COLO829 (cell line): ENCODE data around the gene PPARGC1A.

ENCODE experiments used
- DNase-seq: peaks from one replicate; pipeline ENCODE4 v3.0.0; 2012; ENCODE audit warnings: low spot score

PPARGC1A gene

GRCh38 chr4:23878912-23879732 is 10.7 kb downstream of the PPARGC1A start:
- no peak for DNase-seq

- no peak for DNase-seq
Observed at GRCh38 chr4:23878246-23878891, 11.5 kb downstream of the PPARGC1A start.

DNA sequence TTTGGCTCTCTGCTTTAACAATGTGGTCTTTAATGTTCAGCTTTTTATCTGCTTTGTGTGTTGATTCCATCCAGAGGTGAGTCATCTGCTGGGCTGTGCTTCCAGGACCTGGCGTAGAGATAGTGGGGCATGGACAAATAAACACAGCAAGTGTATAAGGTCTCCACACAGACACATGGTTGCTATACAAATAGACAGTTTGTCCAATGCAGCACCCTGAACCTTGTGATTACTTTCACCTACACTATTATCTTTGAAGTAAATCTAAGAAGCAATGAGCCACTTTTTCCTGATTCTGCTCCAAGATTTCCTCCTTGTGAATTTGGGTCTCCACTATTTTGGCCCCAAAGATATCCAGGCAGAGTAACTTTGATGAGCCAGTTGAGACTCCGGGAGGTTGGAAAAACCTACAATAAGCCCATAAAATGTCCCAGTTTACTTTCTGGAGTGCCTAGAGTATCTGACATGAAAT is 12.1 kb downstream of the PPARGC1A start:
- peak; percentile 79 for DNase-seq

GRCh38 chr4:23876418-23877089 is 13.3 kb downstream of the PPARGC1A start:
- no peak for DNase-seq

GRCh38 chr4:23875317-23875716 is 14.5 kb downstream of the PPARGC1A start:
- DNase-seq = no peak

DNA sequence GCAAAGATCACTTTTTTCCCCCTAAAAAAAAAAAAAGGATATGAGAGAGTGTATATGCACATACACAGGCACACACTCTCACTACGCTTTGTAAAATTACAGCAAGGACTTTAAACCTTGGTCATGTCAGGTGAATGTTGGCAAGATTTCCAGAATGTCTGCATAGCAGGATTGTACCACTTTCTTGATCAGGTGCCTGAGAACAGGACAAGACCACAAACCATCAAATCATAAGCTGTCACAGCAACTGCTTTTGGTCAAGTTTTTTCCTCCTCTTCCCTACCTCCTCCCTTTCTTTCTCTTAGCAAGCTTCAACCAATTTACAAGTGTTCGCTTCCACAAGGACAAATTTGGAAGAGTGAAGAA is 15.3 kb downstream of the PPARGC1A start:
- DNase-seq = no peak

DNA sequence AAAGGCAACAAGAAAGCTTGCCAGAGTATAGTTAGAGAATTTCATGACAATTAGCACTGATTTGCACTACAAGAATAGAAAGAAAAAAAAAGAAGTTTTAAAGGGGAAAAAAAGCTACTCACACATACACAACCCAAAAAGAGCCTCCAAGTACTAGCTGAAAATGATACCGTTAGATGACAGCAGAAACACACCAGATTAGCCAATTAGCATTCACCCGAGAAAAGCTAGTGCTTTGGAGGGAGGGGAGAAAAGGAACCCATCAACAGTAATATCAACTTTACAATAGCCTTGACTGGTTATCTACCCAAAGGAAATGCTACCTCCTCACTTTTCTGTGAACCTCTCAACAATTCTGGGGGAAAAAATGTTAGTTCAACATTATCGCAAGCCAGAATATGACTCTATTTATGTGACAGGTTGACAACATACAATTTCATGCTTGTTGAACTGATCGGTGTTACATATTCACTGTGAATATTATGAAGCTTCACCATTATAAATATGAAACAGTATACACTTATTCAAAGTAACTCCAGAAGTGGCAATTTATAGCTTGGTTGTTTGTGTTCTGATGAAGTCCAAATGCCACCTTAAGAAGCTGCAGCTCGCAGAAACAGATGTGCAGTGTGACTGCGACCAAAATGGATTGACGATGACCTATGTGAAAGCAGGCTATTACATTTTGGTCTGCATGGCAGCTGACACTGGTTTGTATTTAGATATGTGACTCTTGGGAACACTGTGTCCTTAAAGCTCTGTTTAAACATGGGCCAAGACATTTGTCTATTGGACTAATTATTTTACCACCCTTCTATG is 15.9 kb downstream of the PPARGC1A start:
- DNase-seq = no peak

- DNase-seq = no peak
Observed at GRCh38 chr4:23871426-23871825, 18.4 kb downstream of the PPARGC1A start.

GRCh38 chr4:23866450-23867075 is 23.3 kb downstream of the PPARGC1A start:
- DNase-seq = no peak

DNA sequence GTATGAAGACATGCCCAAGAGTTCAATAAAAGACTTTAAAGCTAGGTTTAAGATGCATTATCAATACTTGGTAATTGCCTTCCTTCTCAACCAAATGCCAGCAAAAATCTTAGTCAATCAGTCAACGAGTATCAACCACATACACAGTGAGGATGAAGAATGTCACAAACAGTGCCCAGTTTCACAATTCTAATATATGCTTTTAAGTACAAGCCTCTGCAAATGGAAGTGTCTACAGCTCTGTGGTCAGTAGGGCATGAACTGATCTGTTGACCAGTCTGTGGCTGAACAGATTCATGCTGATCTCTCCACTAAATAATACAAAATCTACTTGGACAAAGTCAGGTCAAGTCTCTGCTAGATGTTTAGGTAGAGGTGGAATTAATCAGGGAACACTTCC is 27.9 kb downstream of the PPARGC1A start:
- no peak for DNase-seq

DNA sequence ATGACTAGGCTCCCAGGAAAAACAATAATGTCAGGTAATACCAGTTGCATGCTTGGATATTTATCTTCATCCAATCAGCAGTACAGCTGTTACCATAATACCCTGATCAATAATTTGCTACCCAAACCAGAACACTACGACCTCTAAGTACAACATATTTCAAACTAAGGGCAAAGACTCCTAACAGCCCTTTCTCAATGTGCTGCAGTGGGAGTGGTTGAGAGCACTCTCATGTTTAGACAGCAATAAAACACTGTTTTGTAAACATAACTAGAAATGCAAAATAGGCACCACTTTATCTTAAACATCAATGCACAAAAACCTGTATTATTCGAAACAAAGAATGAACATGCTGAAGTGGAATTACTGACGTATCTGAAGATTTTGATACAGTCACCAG is 28.9 kb downstream of the PPARGC1A start:
- no peak for DNase-seq

DNA sequence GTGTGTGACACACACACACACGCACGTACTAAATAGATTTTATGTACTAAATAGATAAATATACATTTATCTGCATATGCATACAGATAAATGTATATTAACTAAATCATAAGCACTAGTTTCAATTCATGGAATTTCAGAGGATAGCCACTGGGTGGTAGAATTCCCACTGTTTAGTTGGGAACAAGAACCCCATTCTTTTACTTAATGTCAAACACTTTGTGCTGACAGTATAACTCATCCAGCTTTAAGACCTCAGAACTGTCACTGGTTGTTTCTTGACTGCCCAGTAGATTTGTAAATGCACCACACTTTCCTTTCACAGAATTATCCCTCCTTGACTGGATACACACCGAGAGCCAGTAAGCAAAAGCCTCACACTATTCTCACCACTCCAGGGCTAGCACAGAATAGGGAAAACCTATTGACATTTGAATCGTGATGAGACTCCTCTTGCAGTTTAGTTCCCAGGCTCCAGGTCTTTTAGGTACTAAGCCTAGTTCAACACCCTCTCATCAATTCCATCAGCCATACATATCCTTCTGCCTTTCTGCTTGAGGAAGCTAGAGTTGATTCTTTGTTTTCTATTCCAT is 32.4 kb downstream of the PPARGC1A start:
- DNase-seq = peak; percentile 33

DNA sequence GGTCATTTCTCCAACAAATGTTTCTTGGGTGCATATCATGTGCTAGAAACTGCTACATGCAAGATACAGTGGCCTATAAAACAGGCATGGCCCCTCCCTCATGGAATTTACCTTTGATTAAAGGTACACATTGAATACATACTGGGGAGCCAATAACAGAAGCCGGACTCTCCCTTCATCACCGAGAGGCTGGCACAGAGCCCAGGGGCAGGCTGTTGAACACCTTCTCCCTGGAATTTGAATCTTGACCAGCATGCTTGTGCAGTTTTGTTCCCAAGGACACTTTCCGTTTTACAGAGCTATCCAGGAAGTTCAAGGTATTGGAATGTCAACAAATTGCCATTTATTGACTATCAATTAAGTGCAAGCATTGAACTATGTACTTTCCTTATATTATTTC is 33.2 kb downstream of the PPARGC1A start:
- no peak for DNase-seq

- peak; percentile 62 for DNase-seq
Observed at GRCh38 chr4:23855912-23856605, 33.8 kb downstream of the PPARGC1A start.

DNA sequence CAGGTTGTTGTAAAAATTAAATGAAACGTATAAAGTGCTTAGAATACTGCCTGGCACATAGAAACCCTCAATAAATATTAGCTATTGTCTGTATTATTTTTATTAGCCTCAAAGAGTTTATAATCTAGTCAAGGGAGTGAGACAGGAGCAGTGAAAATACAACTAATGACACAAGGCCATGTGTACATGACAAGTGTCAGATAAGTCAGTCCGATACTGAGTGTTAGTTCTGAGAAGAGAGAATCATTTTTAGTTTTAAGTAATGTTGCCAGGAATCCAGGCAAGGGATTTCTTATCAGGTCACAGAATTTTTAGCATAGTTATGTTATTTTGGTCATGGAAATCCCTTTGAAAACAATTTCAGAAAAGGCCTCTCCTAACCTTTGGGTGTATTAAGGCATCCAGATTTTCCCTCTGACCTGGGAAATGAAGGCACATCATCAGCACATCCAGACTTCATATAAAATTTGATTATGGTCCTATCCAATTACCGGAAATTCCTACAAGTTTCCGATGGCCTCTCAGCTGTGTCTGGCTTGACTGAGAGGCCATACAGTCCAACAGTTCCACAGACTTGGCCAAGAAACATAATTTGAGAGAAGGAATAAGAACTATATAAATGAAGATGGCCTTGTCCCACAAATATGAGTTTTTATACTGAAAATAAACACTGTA is 35.7 kb downstream of the PPARGC1A start:
- no peak for DNase-seq

DNA sequence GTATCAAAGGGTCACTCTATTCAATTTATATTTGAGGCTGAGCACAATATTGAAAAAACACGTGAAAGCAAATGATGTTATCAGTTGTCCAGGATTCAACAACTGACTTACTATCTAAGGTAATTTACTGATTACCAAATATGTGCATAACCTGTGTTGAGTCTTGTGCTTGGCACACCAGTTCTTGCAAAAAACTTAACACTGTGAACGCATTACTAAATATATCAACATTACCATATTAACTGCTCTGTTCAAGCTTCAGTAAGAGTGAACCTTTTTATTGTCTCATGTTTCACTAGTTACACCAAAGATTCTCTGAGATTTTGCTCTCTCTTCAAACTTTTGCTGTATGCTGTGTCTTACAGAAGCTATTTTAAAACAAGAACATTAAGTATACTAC is 38.4 kb downstream of the PPARGC1A start:
- no peak for DNase-seq

DNA sequence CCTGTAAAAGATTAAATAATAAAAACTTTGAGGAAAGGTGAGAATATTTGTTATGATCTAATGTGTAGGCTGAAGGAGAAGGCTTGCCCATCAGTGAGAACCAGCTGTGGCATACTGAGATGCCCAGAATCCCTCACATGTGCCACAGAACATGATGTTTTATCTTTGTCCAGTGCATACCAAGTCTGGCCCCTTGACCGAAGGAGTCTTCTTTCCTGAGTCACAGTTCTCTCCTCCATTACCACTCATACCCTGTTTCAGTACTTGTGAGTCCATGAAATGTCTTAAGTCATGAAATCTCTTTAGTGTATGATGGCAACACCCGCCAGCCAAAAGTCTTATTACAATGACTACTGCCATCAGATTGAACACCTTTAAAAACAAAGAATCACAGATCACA is 42.7 kb downstream of the PPARGC1A start:
- no peak for DNase-seq

DNA sequence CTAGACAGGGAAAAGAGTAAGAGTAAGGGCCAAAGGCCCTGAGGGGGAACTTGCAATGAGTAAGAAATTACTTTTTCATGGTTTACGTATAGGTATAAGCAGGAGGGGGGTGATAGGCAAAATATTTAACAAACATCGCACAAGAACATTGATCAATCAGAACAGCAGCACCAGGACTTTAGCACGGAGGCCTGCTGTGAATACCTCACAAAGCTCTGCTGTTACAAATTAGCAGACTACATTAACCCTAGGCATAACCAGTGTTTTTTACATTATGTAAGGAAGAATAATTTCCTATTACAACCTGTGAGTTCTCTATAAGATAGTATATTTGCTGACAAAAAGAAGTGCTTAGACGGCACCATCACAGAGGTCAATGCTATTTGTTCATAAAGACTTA is 44.9 kb downstream of the PPARGC1A start:
- DNase-seq = no peak

DNA sequence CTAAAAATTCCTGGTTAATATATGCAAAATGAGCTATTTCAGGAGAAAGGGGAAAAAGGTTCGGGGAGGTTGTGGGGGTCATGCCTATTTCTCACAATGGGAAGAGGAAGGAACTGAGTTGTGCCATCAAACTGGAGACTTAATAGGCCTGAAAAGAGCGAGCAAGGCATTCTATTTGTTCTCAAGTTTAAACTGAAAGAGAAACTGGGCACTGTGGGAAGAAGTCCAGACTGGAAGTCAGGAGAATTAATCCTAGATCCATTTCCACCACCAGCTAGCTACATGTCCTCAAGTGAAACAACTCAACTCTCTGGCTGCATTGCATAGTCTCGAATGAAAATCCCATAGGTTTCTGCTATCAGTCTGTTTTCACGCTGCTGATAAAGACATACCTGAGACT is 50.6 kb downstream of the PPARGC1A start:
- no peak for DNase-seq

DNA sequence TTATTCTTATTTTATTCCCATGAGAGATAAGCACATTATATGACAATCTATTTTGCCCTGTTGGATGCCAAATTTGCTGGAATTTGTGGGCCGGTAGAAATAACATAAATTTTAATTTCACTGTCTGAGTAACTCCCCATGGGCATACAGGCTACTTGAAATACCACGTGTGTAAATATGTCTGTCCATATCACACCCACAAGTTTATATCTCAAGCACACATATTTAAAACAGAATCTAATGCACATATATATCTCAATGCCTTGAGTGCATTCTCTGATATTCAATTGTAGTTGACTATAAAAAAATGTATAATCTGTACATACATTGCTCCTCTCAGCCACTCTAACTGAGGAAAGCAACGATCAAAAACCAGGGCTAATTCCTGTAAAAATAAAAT is 51.2 kb downstream of the PPARGC1A start:
- DNase-seq = no peak
